ENCODE measurements around the gene TAF11L6. TPM values are rescaled to one million over a fixed set of nuclear protein-coding genes. Genes with fewer than 3 reads are reported as not detected.
"Not testable (repeated sequence)": the region's sequence is repeated elsewhere in the genome, so short reads cannot be mapped to it uniquely, and the experiment has no call there.

Gene TAF11L6
- total and polyA plus RNA-seq, 10 donors: not detected

GRCh38 chr5:17526504-17526903 lies 2.0 kb upstream of the TAF11L6 start:
- H3K36me3 ChIP-seq; H3K9me3 ChIP-seq; H3K27ac ChIP-seq; H3K4me1 ChIP-seq; H3K27me3 ChIP-seq (replicated peaks in 1 of 7); H3K4me3 ChIP-seq; intact Hi-C loops (cut with DNase I; ENCODE audit: low total_unique reads): not testable (repeated sequence)
- peak; percentile 78 for DNase-seq
- WGBS, 5 donors: 89 to 98% (median 92%) methylated on average over 9 to 14 of the region's 17 CpGs

Small RNAs within 50 kb of the gene (small RNA-seq; reads per million reads assigned to genes)
- 0 reads per million in 4 donors for gene AC106774.3

Other genes with a start within 250 kb of the TAF11L6 start
- not detected for gene TAF11L2, start 30.4 kb upstream of the TAF11L6 start, total RNA-seq
- gene TAF11L2, start 30.4 kb upstream of the TAF11L6 start, polyA plus RNA-seq: not detected
- gene TAF11L3, start 10.3 kb upstream of the TAF11L6 start, total RNA-seq: not detected
- not detected for gene TAF11L3, start 10.3 kb upstream of the TAF11L6 start, polyA plus RNA-seq
- not detected for gene TAF11L4, start 6.9 kb upstream of the TAF11L6 start, total RNA-seq
- not detected for gene TAF11L4, start 6.9 kb upstream of the TAF11L6 start, polyA plus RNA-seq
- gene TAF11L5, start 3.4 kb upstream of the TAF11L6 start, total RNA-seq: not detected
- gene TAF11L5, start 3.4 kb upstream of the TAF11L6 start, polyA plus RNA-seq: not detected
- gene TAF11L7, start 57.1 kb downstream of the TAF11L6 start, total RNA-seq: not detected
- gene TAF11L7, start 57.1 kb downstream of the TAF11L6 start, polyA plus RNA-seq: not detected
- not detected for gene TAF11L8, start 62.3 kb downstream of the TAF11L6 start, total RNA-seq
- not detected for gene TAF11L8, start 62.3 kb downstream of the TAF11L6 start, polyA plus RNA-seq
- not detected for gene TAF11L9, start 65.7 kb downstream of the TAF11L6 start, total RNA-seq
- not detected for gene TAF11L9, start 65.7 kb downstream of the TAF11L6 start, polyA plus RNA-seq
- not detected for gene TAF11L10, start 69.2 kb downstream of the TAF11L6 start, total RNA-seq
- gene TAF11L10, start 69.2 kb downstream of the TAF11L6 start, polyA plus RNA-seq: not detected
- gene TAF11L11, start 75.5 kb downstream of the TAF11L6 start, total RNA-seq: not detected
- gene TAF11L11, start 75.5 kb downstream of the TAF11L6 start, polyA plus RNA-seq: not detected
- gene TAF11L12, start 81.7 kb downstream of the TAF11L6 start, total RNA-seq: not detected
- gene TAF11L12, start 81.7 kb downstream of the TAF11L6 start, polyA plus RNA-seq: not detected
- not detected for gene TAF11L13, start 103.4 kb downstream of the TAF11L6 start, total RNA-seq
- gene TAF11L13, start 103.4 kb downstream of the TAF11L6 start, polyA plus RNA-seq: not detected
- not detected for gene TAF11L14, start 105.8 kb downstream of the TAF11L6 start, total RNA-seq
- not detected for gene TAF11L14, start 105.8 kb downstream of the TAF11L6 start, polyA plus RNA-seq